H9 (cell line): ENCODE results near the gene ULK3. TPM values are rescaled to one million over a fixed set of nuclear protein-coding genes. Genes with fewer than 3 reads are reported as not detected.

Experiments used
- DNase-seq: peaks from one replicate; pipeline ENCODE4 v3.0.0-alpha.2; 2017
- H2AFZ ChIP-seq: one replicate; pipeline ENCODE4 v1.6.1; 2013; ENCODE audit warnings: mild to moderate bottlenecking, low read length, control low read depth, moderate library complexity
- H2AK5ac ChIP-seq: 2 replicates; pipeline ENCODE4 v1.6.1; 2013; ENCODE audit warnings: low read length, control low read depth, mixed read lengths; ENCODE audit not compliant: insufficient read length
- H2BK120ac ChIP-seq: one replicate; pipeline ENCODE4 v1.6.1; 2013; ENCODE audit warnings: low read depth, mild to moderate bottlenecking, low read length, control low read depth, inconsistent platforms; ENCODE audit not compliant: poor library complexity, severe bottlenecking
- H2BK12ac ChIP-seq: 2 replicates; pipeline ENCODE4 v1.6.1; 2013; ENCODE audit warnings: low read length, control low read depth, mixed read lengths, low read depth; ENCODE audit not compliant: insufficient read length
- H2BK15ac ChIP-seq: 2 replicates; pipeline ENCODE4 v1.6.1; 2013; ENCODE audit warnings: low read depth, low read length, control low read depth
- H2BK20ac ChIP-seq: one replicate; pipeline ENCODE4 v1.6.1; 2013; ENCODE audit warnings: low read depth, mild to moderate bottlenecking, low read length, control low read depth, inconsistent platforms; ENCODE audit not compliant: poor library complexity, severe bottlenecking
- H2BK5ac ChIP-seq: 2 replicates; pipeline ENCODE4 v1.6.1; 2013; ENCODE audit warnings: low read length, control low read depth, mixed read lengths; ENCODE audit not compliant: insufficient read length
- H3K14ac ChIP-seq: 2 replicates; pipeline ENCODE4 v1.6.1; 2013; ENCODE audit warnings: low read length, control low read depth; ENCODE audit not compliant: insufficient read depth
- H3K18ac ChIP-seq: 2 replicates; pipeline ENCODE4 v1.6.1; 2013; ENCODE audit warnings: low read depth, mild to moderate bottlenecking, mixed read lengths, low read length, control low read depth; ENCODE audit not compliant: insufficient read length
- H3K23ac ChIP-seq: 2 replicates; pipeline ENCODE4 v1.6.1; 2013; ENCODE audit warnings: low read length, control low read depth, mixed read lengths, low read depth; ENCODE audit not compliant: insufficient read length
- H3K23me2 ChIP-seq: 2 replicates; pipeline ENCODE4 v1.6.1; 2013; ENCODE audit warnings: low read depth, mild to moderate bottlenecking, mixed read lengths, low read length, control low read depth; ENCODE audit not compliant: insufficient read length, poor library complexity, severe bottlenecking
- H3K27ac ChIP-seq: 2 replicates; pipeline ENCODE4 v1.5.1; 2013; ENCODE audit warnings: low read length, control low read depth, mixed read lengths, low read depth; ENCODE audit not compliant: insufficient read length
- H3K27me3 ChIP-seq: 2 replicates; pipeline ENCODE4 v1.6.1; 2013; ENCODE audit warnings: low read length, control low read depth, inconsistent platforms; ENCODE audit not compliant: insufficient read depth
- H3K4ac ChIP-seq: 2 replicates; pipeline ENCODE4 v1.6.1; 2013; ENCODE audit warnings: low read depth, mild to moderate bottlenecking, control low read depth, inconsistent platforms, low read length, moderate library complexity
- H3K4me1 ChIP-seq: 2 replicates; pipeline ENCODE4 v1.6.1; 2013; ENCODE audit warnings: low read length, control low read depth, inconsistent platforms; ENCODE audit not compliant: insufficient read depth
- H3K4me2 ChIP-seq: 2 replicates; pipeline ENCODE4 v1.6.1; 2013; ENCODE audit warnings: low read length, control low read depth, mixed read lengths; ENCODE audit not compliant: insufficient read length, insufficient read depth
- H3K56ac ChIP-seq: 2 replicates; pipeline ENCODE4 v1.6.1; 2013; ENCODE audit warnings: low read depth, mild to moderate bottlenecking, mixed read lengths, low read length, control low read depth; ENCODE audit not compliant: insufficient read length
- H3K79me1 ChIP-seq: 2 replicates; pipeline ENCODE4 v1.6.1; 2013; ENCODE audit warnings: low read depth, mild to moderate bottlenecking, moderate library complexity, low read length, control low read depth, inconsistent platforms; ENCODE audit not compliant: insufficient read depth, poor library complexity, severe bottlenecking
- H3K79me2 ChIP-seq: 2 replicates; pipeline ENCODE4 v1.6.1; 2013; ENCODE audit warnings: low read length, control low read depth, inconsistent platforms; ENCODE audit not compliant: insufficient read depth
- H3K9ac ChIP-seq: 2 replicates; pipeline ENCODE4 v1.6.1; 2013; ENCODE audit warnings: low read length, control low read depth, mixed read lengths; ENCODE audit not compliant: insufficient read length; ENCODE audit errors: extremely low read depth
- H3K9me3 ChIP-seq: one replicate; pipeline ENCODE4 v1.6.1; 2013; ENCODE audit warnings: low read depth, low read length, inconsistent platforms; ENCODE audit not compliant: control insufficient read depth
- H3T11ph ChIP-seq: one replicate; pipeline ENCODE4 v1.6.1; 2013; ENCODE audit warnings: mild to moderate bottlenecking, low read length, control low read depth, inconsistent platforms
- H4K20me1 ChIP-seq: one replicate; pipeline ENCODE4 v1.6.1; 2013; ENCODE audit not compliant: control insufficient read depth, insufficient read length, insufficient read depth
- H4K5ac ChIP-seq: 2 replicates; pipeline ENCODE4 v1.6.1; 2013; ENCODE audit warnings: low read depth, mild to moderate bottlenecking, mixed read lengths, low read length, control low read depth; ENCODE audit not compliant: insufficient read length
- H4K8ac ChIP-seq: replicated peaks from 2 replicates; pipeline ENCODE4 v1.6.1; 2013; ENCODE audit warnings: low read length, control low read depth, mixed read lengths, low read depth; ENCODE audit not compliant: insufficient read length
- H4K91ac ChIP-seq: 2 replicates; pipeline ENCODE4 v1.6.1; 2013; ENCODE audit warnings: low read depth, mild to moderate bottlenecking, moderate library complexity, mixed read lengths, low read length, control low read depth; ENCODE audit not compliant: insufficient read length
- H3K27ac Mint-ChIP-seq, 3 experiments: 2 replicates in 2 of 3; 3 replicates in 1 of 3; pipeline ENCODE4 v1.8.0; 2020 to 2021; ENCODE audit warnings: mixed read lengths in 3 of 3, mild to moderate bottlenecking in 1 of 3, moderate library complexity in 1 of 3
- H3K27me3 Mint-ChIP-seq: 2 replicates; pipeline ENCODE4 v1.8.0; 2021; ENCODE audit warnings: low read depth, mild to moderate bottlenecking, moderate library complexity, mixed read lengths
- H3K36me3 Mint-ChIP-seq, 3 experiments: 2 replicates in 2 of 3; 3 replicates in 1 of 3; pipeline ENCODE4 v1.8.0; 2020 to 2021; ENCODE audit warnings: low read depth in 3 of 3, mixed read lengths in 3 of 3; ENCODE audit not compliant: insufficient read depth in 1 of 3
- H3K4me1 Mint-ChIP-seq, 2 experiments: 2 replicates each; pipeline ENCODE4 v1.8.0; 2020; ENCODE audit warnings: mixed read lengths in 2 of 2
- H3K4me3 Mint-ChIP-seq, 2 experiments: 2 replicates in 1 of 2; 3 replicates in 1 of 2; pipeline ENCODE4 v1.8.0; 2020 to 2021; ENCODE audit warnings: mild to moderate bottlenecking in 2 of 2, mixed read lengths in 2 of 2, moderate library complexity in 1 of 2
- H3K9me3 Mint-ChIP-seq, 2 experiments: 2 replicates in 1 of 2; 3 replicates in 1 of 2; pipeline ENCODE4 v1.8.0; 2020; ENCODE audit warnings: mild to moderate bottlenecking in 2 of 2, mixed read lengths in 2 of 2, moderate library complexity in 1 of 2
- WGBS: extraction: QIAGEN DNeasy Blood & Tissue Kit; methylation state at CpG from one replicate; pipeline ENCODE4 v1.1.7; 2013; ENCODE audit warnings: missing lambda C conversion rate, low lambda C conversion rate, mixed read lengths; ENCODE audit not compliant: insufficient read length; ENCODE audit errors: extremely low coverage; 5-methylcytosine and 5-hydroxymethylcytosine counted together
- total RNA-seq: library from RNA; stranded (reverse); gene quantifications from 2 replicates; pipeline ENCODE4 v1.2.1, GENCODE V29; 2021
- TF ChIP-seq, protein P1 (sequence below): fragments of 200-600 bp; sonication (generic); conservative IDR thresholded peaks from 3 replicates; pipeline ENCODE4 v1.8.0; 2021; ENCODE audit warnings: antibody characterized with exemption, mild to moderate bottlenecking

The ULK3 gene
- total RNA-seq, 1 experiment from 2014 or later, result 34.0 TPM

DNA sequence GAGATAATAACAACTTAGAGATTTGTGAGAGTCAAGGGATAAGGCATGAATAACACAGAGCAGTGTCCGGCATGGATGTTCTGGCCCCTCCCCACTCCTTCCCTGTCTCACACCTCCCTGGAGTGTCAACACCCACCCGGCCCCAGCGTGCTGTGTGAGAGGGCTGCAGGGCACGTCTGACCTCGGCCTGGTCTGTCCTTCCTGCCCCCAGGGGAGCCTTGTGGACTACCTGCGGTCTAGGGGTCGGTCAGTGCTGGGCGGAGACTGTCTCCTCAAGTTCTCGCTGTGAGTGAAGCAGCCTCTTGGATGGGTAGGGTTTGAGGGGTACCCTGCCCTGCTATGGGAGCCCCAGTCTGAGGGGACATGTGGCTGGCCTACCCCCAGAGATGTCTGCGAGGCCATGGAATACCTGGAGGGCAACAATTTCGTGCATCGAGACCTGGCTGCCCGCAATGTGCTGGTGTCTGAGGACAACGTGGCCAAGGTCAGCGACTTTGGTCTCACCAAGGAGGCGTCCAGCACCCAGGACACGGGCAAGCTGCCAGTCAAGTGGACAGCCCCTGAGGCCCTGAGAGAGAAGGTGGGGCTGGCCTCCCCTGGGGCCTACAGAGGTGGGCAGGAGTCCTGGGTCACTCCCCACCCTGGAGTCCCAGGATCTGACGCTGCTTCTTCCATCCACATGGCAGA, 41.5 kb downstream of the ULK3 start:
- H3K9ac ChIP-seq, result no peak overlapping the region
- no peak overlapping the region for H4K5ac ChIP-seq
- no peaks in the 10 kb centered on the region for H3K4me1 ChIP-seq
- H2BK20ac ChIP-seq, result no peak overlapping the region
- H3K4ac ChIP-seq, result no peak overlapping the region
- no peak overlapping the region for H2BK15ac ChIP-seq
- H3K9me3 ChIP-seq, result no peaks in the 10 kb centered on the region
- H4K20me1 ChIP-seq, result no peaks in the 10 kb centered on the region
- H3K23ac ChIP-seq, result no peak overlapping the region
- no peaks in the 10 kb centered on the region for H3K9me3 Mint-ChIP-seq
- no peak overlapping the region for H2BK12ac ChIP-seq
- no peak overlapping the region for H2AFZ ChIP-seq
- peaks cover 11 to 34% (median 34%) of the 10 kb centered on the region in 3 experiments; a peak in 5 of 7 replicates for H3K36me3 Mint-ChIP-seq
- H3K27ac ChIP-seq, result no peak overlapping the region
- DNase-seq, result no peak
- H3K4me1 Mint-ChIP-seq, result peaks cover 2 to 7% of the 10 kb centered on the region in 2 experiments
- no peak overlapping the region for H3K4me3 Mint-ChIP-seq
- no peak overlapping the region for H3K4me2 ChIP-seq
- H3K27ac Mint-ChIP-seq, result no peak overlapping the region
- no peak overlapping the region for H2BK120ac ChIP-seq
- no peak overlapping the region for H3K14ac ChIP-seq
- no peak overlapping the region for H4K8ac ChIP-seq
- H3K79me1 ChIP-seq, result no peaks in the 10 kb centered on the region
- H3K56ac ChIP-seq, result no peak overlapping the region
- no CpG with 5 or more reads among the region's 18 CpGs for WGBS
- no peaks in the 10 kb centered on the region for H3K23me2 ChIP-seq
- no peak overlapping the region for H4K91ac ChIP-seq
- H3K27me3 Mint-ChIP-seq, result no peaks in the 10 kb centered on the region
- H2BK5ac ChIP-seq, result no peak overlapping the region
- TF ChIP-seq, protein P1, sequence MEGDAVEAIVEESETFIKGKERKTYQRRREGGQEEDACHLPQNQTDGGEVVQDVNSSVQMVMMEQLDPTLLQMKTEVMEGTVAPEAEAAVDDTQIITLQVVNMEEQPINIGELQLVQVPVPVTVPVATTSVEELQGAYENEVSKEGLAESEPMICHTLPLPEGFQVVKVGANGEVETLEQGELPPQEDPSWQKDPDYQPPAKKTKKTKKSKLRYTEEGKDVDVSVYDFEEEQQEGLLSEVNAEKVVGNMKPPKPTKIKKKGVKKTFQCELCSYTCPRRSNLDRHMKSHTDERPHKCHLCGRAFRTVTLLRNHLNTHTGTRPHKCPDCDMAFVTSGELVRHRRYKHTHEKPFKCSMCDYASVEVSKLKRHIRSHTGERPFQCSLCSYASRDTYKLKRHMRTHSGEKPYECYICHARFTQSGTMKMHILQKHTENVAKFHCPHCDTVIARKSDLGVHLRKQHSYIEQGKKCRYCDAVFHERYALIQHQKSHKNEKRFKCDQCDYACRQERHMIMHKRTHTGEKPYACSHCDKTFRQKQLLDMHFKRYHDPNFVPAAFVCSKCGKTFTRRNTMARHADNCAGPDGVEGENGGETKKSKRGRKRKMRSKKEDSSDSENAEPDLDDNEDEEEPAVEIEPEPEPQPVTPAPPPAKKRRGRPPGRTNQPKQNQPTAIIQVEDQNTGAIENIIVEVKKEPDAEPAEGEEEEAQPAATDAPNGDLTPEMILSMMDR, result no peak
- H3K27me3 ChIP-seq, result no peaks in the 10 kb centered on the region
- H2AK5ac ChIP-seq, result no peak overlapping the region
- no peak overlapping the region for H3K18ac ChIP-seq
- no peaks in the 10 kb centered on the region for H3K79me2 ChIP-seq
- H3T11ph ChIP-seq, result no peak overlapping the region
